GM23338 (cell line): ENCODE data around the gene ASL. TPM values are rescaled to one million over a fixed set of nuclear protein-coding genes. Genes with fewer than 3 reads are reported as not detected.

Experiments
- ATAC-seq: fragments of 200-7000 bp; cut with Tn5 transposase; 3 replicates; pipeline ENCODE4 v1.9.1; 2020
- DNase-seq: peaks from one replicate; pipeline ENCODE4 v3.0.0-alpha.2; 2015; ENCODE audit warnings: low spot score
- H2AFZ ChIP-seq: fragments of 200-600 bp; sonication (generic); 2 replicates; pipeline ENCODE4 v1.8.0; 2016; ENCODE audit warnings: antibody characterized with exemption, mild to moderate bottlenecking, moderate library complexity
- H3F3A ChIP-seq: fragments of 200-600 bp; sonication (generic); replicated peaks from 2 replicates; pipeline ENCODE4 v1.8.0; 2017; ENCODE audit warnings: antibody characterized with exemption, mixed run types, low read depth
- H3K27ac ChIP-seq: fragments of 200-600 bp; sonication (generic); 2 replicates; pipeline ENCODE4 v1.6.1; 2016; ENCODE audit warnings: low read depth
- H3K27me3 ChIP-seq: fragments of 200-600 bp; sonication (generic); 2 replicates; pipeline ENCODE4 v1.8.0; 2016; ENCODE audit warnings: mild to moderate bottlenecking, mixed run types, moderate library complexity; ENCODE audit not compliant: insufficient read depth
- H3K36me3 ChIP-seq: fragments of 200-600 bp; sonication (generic); 2 replicates; pipeline ENCODE4 v1.8.0; 2016; ENCODE audit warnings: mild to moderate bottlenecking; ENCODE audit not compliant: insufficient read depth
- H3K4me1 ChIP-seq: fragments of 200-600 bp; sonication (generic); 2 replicates; pipeline ENCODE4 v1.8.0; 2016; ENCODE audit warnings: mild to moderate bottlenecking, moderate library complexity; ENCODE audit not compliant: insufficient read depth
- H3K4me2 ChIP-seq: fragments of 200-600 bp; sonication (generic); 2 replicates; pipeline ENCODE4 v1.7.1; 2017; ENCODE audit warnings: mixed run types
- H3K4me3 ChIP-seq: fragments of 200-600 bp; sonication (generic); 2 replicates; pipeline ENCODE4 v1.6.1; 2016; ENCODE audit warnings: mixed run types
- H3K79me2 ChIP-seq: fragments of 200-600 bp; sonication (generic); replicated peaks from 2 replicates; pipeline ENCODE4 v1.8.0; 2017; ENCODE audit warnings: mild to moderate bottlenecking; ENCODE audit not compliant: insufficient read depth
- H3K9me2 ChIP-seq: fragments of 200-600 bp; sonication (generic); 2 replicates; pipeline ENCODE4 v1.8.0; 2017; ENCODE audit not compliant: insufficient read depth
- H4K20me1 ChIP-seq: fragments of 200-600 bp; sonication (generic); replicated peaks from 2 replicates; pipeline ENCODE4 v1.8.0; 2017; ENCODE audit warnings: mild to moderate bottlenecking; ENCODE audit not compliant: insufficient read depth
- H3K27ac Mint-ChIP-seq: 2 replicates; pipeline ENCODE4 v1.8.0; 2020; ENCODE audit warnings: inconsistent platforms, mild to moderate bottlenecking, moderate library complexity, mixed read lengths
- H3K27me3 Mint-ChIP-seq: 3 replicates; pipeline ENCODE4 v1.8.0; 2022; ENCODE audit warnings: low read depth, mild to moderate bottlenecking, moderate library complexity, mixed read lengths, inconsistent platforms; ENCODE audit not compliant: insufficient read depth, poor library complexity
- H3K36me3 Mint-ChIP-seq: 3 replicates; pipeline ENCODE4 v1.8.0; 2021; ENCODE audit warnings: low read depth, mild to moderate bottlenecking, inconsistent platforms, moderate library complexity, mixed read lengths
- H3K4me1 Mint-ChIP-seq: 3 replicates; pipeline ENCODE4 v1.8.0; 2020; ENCODE audit warnings: mild to moderate bottlenecking, inconsistent platforms, mixed read lengths
- H3K4me3 Mint-ChIP-seq: 3 replicates; pipeline ENCODE4 v1.8.0; 2021; ENCODE audit warnings: moderate library complexity, mild to moderate bottlenecking, inconsistent platforms, mixed read lengths
- H3K9me3 Mint-ChIP-seq: 3 replicates; pipeline ENCODE4 v1.8.0; 2020; ENCODE audit warnings: moderate library complexity, mild to moderate bottlenecking, inconsistent platforms, mixed read lengths
- CREB1 ChIP-seq: fragments of 250-450 bp; sonication (Bioruptor Pico); IDR thresholded peaks from 2 replicates; pipeline ENCODE4 v1.5.0; 2020; ENCODE audit warnings: low read depth, mild to moderate bottlenecking, moderate library complexity
- CTCF ChIP-seq, 2 experiments: fragments of 200-600 bp in 1 of 2; sonication (generic) in 1 of 2; conservative IDR thresholded peaks; 2 replicates each; pipeline versions ENCODE4 v1.5.1 to v1.6.1; 2016 to 2017; ENCODE audit warnings: antibody characterized with exemption in 2 of 2, low read depth in 2 of 2, mild to moderate bottlenecking in 2 of 2, moderate library complexity in 1 of 2
- ETS1 ChIP-seq: IDR thresholded peaks from 2 replicates; pipeline ENCODE4 v1.6.1; 2016; ENCODE audit warnings: antibody characterized with exemption
- EZH2phosphoT487 ChIP-seq: fragments of 200-600 bp; sonication (generic); IDR thresholded peaks from one replicate; pipeline ENCODE4 v1.8.1; 2018; ENCODE audit warnings: antibody characterized with exemption; ENCODE audit not compliant: unreplicated experiment
- REST ChIP-seq: IDR thresholded peaks from one replicate; pipeline ENCODE4 v1.6.1; 2018; ENCODE audit warnings: antibody characterized with exemption; ENCODE audit not compliant: unreplicated experiment
- ZNF114 ChIP-seq: fragments of 250-450 bp; sonication (Bioruptor Pico); IDR thresholded peaks from 2 replicates; pipeline ENCODE4 v1.5.0; 2020; ENCODE audit warnings: mild to moderate bottlenecking, moderate library complexity
- ZNF462 ChIP-seq: fragments of 250-450 bp; sonication (Bioruptor Pico); IDR thresholded peaks from 2 replicates; pipeline ENCODE4 v1.5.0; 2020; ENCODE audit warnings: mild to moderate bottlenecking, moderate library complexity
- polyA plus RNA-seq: library from polyadenylated mRNA; unstranded; fragments of >200 nt; fragmentation: Nextera tagmentation; extraction: Ambion mirVana; gene quantifications from 2 replicates; pipeline ENCODE4 v1.2.1, GENCODE V29; 2016
- total RNA-seq: library from RNA; depleted of rRNA; stranded (reverse); fragments of >200 nt; shearing (Covaris generic); gene quantifications from 2 replicates; pipeline ENCODE4 v1.2.3, GENCODE V29; 2014

ASL gene
- total and polyA plus RNA-seq, 2 experiments from 2014 or later = 14.9 to 36.9 TPM

GRCh38 chr7:66076462-66077329 is 1.1 kb downstream of the ASL start (continued):
- no peak for TF ChIP-seq CTCF (conservative IDR thresholded peaks at IDR 0.05; ENCODE audit: low read depth in 2 of 2)
- no peak for TF ChIP-seq ETS1
- TF ChIP-seq REST = no peak

GRCh38 chr7:66078067-66078466 is 2.4 kb downstream of the ASL start:
- H3K4me3 ChIP-seq = no peak overlapping the region
- Mint-ChIP-seq H3K9me3 (no peaks in the 10 kb centered on the region), H3K4me3 (peak overlapping the region; percentile 47; the same call in 1 of the 3 replicates)
- TF ChIP-seq CTCF (conservative IDR thresholded peaks at IDR 0.05; ENCODE audit: low read depth in 2 of 2) (no peak), CREB1 (CRISPR knock-in tag) (no peak), ZNF462 (CRISPR knock-in tag) (no peak), EZH2phosphoT487 (no peak), ZNF114 (CRISPR knock-in tag) (no peak)

More at GRCh38 chr7:66078067-66078466, 2.4 kb downstream of the ASL start:
- Histone ChIP-seq H3K79me2 (peaks cover 8% of the 10 kb centered on the region; the same call in 1 of the 2 replicates), H3K9me2 (no peaks in the 10 kb centered on the region), H3K4me1 (no peaks in the 10 kb centered on the region; the same call in 1 of the 2 replicates), H3K4me2 (no peak overlapping the region), H3F3A (no peaks in the 10 kb centered on the region), H3K27ac (no peak overlapping the region), H4K20me1 (no peaks in the 10 kb centered on the region), H2AFZ (no peak overlapping the region), H3K27me3 (no peaks in the 10 kb centered on the region), H3K36me3 (no peaks in the 10 kb centered on the region)
- H3K4me1 Mint-ChIP-seq = peaks cover 4% of the 10 kb centered on the region; the same call in 2 of the 3 replicates
- DNase-seq = no peak
- H3K27ac Mint-ChIP-seq = no peak overlapping the region
- peaks cover 8% of the 10 kb centered on the region for H3K27me3 Mint-ChIP-seq
- ATAC-seq = no peak
- peaks cover 11% of the 10 kb centered on the region for H3K36me3 Mint-ChIP-seq
